Measurements from ENCODE around the gene MYRIP. TPM values are rescaled to one million over a fixed set of nuclear protein-coding genes. Genes with fewer than 3 reads are reported as not detected.

Gene MYRIP
- 8.6 TPM for total RNA-seq

DNA sequence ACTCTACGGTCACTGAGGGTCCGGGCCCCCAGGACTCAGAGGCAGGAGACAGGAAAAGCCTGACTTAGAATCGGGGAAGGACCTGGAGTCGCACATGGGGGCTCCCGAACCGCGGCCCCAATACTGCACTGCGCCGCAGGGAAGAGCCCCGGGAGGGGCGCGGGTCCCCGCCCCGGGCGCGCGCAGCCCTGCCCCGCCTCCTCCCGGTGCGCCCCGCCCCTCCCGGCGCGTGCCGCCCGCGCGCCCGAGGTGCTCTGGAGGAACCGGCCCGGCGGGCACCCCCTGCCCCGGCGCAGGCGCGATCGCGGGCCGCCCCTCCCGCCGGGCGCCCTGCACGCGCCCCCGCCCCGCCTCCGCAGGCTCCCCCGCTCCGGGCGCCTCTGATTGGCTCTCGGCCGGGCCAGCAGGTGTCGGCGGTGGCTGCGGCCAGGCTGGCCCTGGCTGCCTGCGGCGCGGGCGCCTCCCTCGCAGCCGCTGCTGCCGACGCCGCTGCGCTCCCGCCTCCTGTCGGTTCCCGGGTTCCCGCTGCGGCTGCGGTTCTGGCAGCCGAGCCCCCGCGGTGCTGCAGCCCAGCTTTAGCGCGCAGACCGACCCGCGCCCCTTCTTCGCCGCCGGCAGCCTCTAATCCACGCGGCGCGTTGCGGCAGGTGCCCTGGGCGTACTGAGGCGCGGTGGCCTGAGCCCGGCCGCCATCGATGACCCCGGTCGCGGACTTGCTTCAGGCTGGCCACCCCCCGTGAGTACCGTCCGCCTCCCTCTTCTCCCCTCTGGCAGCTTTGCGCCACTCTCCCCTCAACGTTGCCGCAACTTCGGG lies at the start of gene MYRIP:
TSS of gene MYRIP (plus strand) at position 429 of the 814 bp plus-strand sequence. CDS start 91,208 bp downstream, outside the sequence.

DNA sequence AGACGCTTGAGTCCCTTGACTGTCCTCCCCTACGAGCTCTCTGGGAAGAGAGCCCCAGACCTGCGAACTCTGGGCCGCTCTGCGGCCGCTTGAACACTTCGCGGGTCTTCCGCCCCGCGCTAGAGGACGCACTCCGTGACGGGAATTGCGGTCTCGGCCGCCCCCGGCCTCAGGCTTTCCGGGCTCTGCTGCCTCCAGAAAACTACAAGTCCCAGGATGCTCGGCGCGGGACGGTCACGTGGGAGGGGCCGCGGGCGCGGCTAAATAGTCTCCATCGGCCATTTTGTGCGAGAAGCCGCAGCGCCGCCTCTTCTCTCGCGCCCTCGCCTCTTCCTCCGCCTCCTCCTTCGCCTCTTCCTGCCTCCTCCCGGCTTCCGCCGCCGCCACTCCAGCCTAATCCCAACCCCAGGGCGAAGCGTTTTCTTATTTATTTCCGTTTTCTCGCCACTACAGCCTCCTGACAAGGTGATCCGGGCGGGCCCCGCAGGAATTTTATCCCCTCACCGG lies 500.1 kb downstream of the MYRIP start, which contains the start of gene EIF1B:
TSS of gene EIF1B (plus strand) at position 290 of the 507 bp plus-strand sequence. CDS start 235 bp downstream, outside the sequence.

All from camera-type eye (tissue), 1 donor.